Smooth muscle cell (in vitro differentiated cells): ENCODE data around the gene ISG20. TPM values are rescaled to one million over a fixed set of nuclear protein-coding genes. Genes with fewer than 3 reads are reported as not detected.

ENCODE experiments used
- DNase-seq: peaks from one replicate; lab custom pipeline; 2025; ENCODE audit not compliant: unreplicated experiment; lab: John Stamatoyannopoulos, UW
- H2AFZ ChIP-seq: fragments of 200-600 bp; sonication (generic); 2 replicates; pipeline ENCODE4 v1.6.0; 2016; ENCODE audit warnings: antibody characterized with exemption, low read depth, mild to moderate bottlenecking
- H3F3A ChIP-seq: fragments of 200-600 bp; sonication (generic); 2 replicates; pipeline ENCODE4 v1.6.0; 2017; ENCODE audit warnings: antibody characterized with exemption, low read depth
- H3K27ac ChIP-seq: fragments of 200-600 bp; sonication (generic); 2 replicates; pipeline ENCODE4 v1.5.1; 2016; ENCODE audit warnings: low read depth, mild to moderate bottlenecking
- H3K27me3 ChIP-seq: fragments of 200-600 bp; sonication (generic); 2 replicates; pipeline ENCODE4 v1.6.1; 2016; ENCODE audit warnings: low read depth, mild to moderate bottlenecking
- H3K36me3 ChIP-seq: fragments of 200-600 bp; sonication (generic); 2 replicates; pipeline ENCODE4 v1.5.1; 2016; ENCODE audit warnings: low read depth
- H3K4me1 ChIP-seq: fragments of 200-600 bp; sonication (generic); 2 replicates; pipeline ENCODE4 v1.5.1; 2016; ENCODE audit warnings: low read depth
- H3K4me2 ChIP-seq: fragments of 200-600 bp; sonication (generic); 2 replicates; pipeline ENCODE4 v1.6.0; 2016; ENCODE audit warnings: mild to moderate bottlenecking
- H3K4me3 ChIP-seq: fragments of 200-600 bp; sonication (generic); 2 replicates; pipeline ENCODE4 v1.5.1; 2016; ENCODE audit warnings: mild to moderate bottlenecking
- H3K79me2 ChIP-seq: fragments of 200-600 bp; sonication (generic); 2 replicates; pipeline ENCODE4 v1.6.0; 2016; ENCODE audit warnings: low read depth, mild to moderate bottlenecking
- H3K9ac ChIP-seq: fragments of 200-600 bp; sonication (generic); 2 replicates; pipeline ENCODE4 v1.6.0; 2016; ENCODE audit warnings: low read depth
- H3K9me3 ChIP-seq: fragments of 200-600 bp; sonication (generic); replicated peaks from 2 replicates; pipeline ENCODE4 v1.5.1; 2016; ENCODE audit warnings: low read depth
- H4K20me1 ChIP-seq: fragments of 200-600 bp; sonication (generic); 2 replicates; pipeline ENCODE4 v1.6.0; 2016; ENCODE audit warnings: low read depth
- WGBS: methylation state at CpG from one replicate; pipeline ENCODE4 v1.1.7; 2016; ENCODE audit warnings: low lambda C conversion rate; 5-methylcytosine and 5-hydroxymethylcytosine counted together
- polyA plus RNA-seq: library from polyadenylated mRNA; unstranded; fragments of >200 nt; fragmentation: Nextera tagmentation; extraction: Ambion mirVana; gene quantifications from 2 replicates; pipeline ENCODE4 v1.2.1, GENCODE V29; 2016
- total RNA-seq: library from RNA; depleted of rRNA; stranded (reverse); fragments of >200 nt; gene quantifications from 2 replicates; pipeline ENCODE4 v1.2.3, GENCODE V29; 2014
- TF ChIP-seq, protein P1 (sequence below): fragments of 200-600 bp; sonication (generic); IDR thresholded peaks from 2 replicates; pipeline ENCODE4 v1.5.1; 2017; ENCODE audit warnings: borderline replicate concordance, mild to moderate bottlenecking, antibody characterized with exemption; ENCODE audit not compliant: insufficient read depth, poor library complexity, severe bottlenecking

The ISG20 gene
- 0.81 and 1.2 TPM in 2 replicates for total RNA-seq
- polyA plus RNA-seq: 1.1 and 2.6 TPM in 2 replicates

DNA sequence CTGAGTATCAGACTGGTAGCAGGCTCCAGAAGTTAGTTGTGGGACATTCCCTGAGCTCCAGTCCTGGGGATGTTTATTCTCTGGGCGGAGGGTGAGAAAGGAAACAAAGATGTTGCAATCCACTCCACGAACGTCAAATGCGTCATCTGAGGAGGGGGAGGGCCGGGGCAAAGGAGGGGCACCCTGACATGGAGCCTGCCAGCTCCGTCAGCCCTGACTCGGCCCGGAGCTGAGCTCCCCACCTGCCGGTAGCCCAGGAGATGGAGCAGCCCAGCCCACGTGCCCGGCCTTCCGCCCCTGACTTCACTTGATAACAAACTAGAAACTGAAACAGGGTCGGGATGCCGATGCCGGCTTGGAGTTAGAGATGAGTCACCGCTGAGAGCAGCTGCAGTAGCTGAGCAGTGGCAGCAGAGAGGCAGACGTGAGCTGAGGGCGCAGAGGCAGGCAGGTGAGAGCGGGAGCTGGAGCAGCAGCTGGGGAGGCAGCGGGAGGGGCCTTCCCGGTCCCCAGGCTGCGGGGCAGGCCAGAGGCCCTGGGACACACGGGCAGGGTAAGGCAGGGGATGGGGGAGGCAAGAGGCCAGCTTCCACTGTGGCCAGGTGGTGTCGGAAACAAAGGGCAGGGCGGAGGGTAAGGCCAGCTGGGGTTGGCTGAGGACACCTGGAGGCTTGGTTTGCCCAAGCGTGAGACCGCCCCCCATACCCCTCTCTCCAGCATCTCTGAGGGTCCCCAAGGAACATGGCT, at the start of gene ISG20:
Gene ISG20, plus strand, starts transcription at position 391 of the 747 bp plus-strand sequence. Its CDS starts 351 bp downstream, at position 742.
- H3K36me3 ChIP-seq: no peaks in the 10 kb centered on the region
- peaks cover 9% of the 10 kb centered on the region for H3K4me1 ChIP-seq
- peak within 1 kb of the TSS; percentile 95 for H3K27ac ChIP-seq
- TF ChIP-seq, protein P1, sequence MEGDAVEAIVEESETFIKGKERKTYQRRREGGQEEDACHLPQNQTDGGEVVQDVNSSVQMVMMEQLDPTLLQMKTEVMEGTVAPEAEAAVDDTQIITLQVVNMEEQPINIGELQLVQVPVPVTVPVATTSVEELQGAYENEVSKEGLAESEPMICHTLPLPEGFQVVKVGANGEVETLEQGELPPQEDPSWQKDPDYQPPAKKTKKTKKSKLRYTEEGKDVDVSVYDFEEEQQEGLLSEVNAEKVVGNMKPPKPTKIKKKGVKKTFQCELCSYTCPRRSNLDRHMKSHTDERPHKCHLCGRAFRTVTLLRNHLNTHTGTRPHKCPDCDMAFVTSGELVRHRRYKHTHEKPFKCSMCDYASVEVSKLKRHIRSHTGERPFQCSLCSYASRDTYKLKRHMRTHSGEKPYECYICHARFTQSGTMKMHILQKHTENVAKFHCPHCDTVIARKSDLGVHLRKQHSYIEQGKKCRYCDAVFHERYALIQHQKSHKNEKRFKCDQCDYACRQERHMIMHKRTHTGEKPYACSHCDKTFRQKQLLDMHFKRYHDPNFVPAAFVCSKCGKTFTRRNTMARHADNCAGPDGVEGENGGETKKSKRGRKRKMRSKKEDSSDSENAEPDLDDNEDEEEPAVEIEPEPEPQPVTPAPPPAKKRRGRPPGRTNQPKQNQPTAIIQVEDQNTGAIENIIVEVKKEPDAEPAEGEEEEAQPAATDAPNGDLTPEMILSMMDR: peak; percentile 25
- WGBS: 11% methylated on average over 23 of the region's 27 CpGs
- H3F3A ChIP-seq: peaks cover 17% of the 10 kb centered on the region
- DNase-seq: peak; percentile 68
- H3K79me2 ChIP-seq: no peaks in the 10 kb centered on the region
- no peaks in the 10 kb centered on the region for H3K9me3 ChIP-seq
- H3K4me3 ChIP-seq: peak within 1 kb of the TSS; percentile 49
- peak within 1 kb of the TSS; percentile 81 for H3K4me2 ChIP-seq
- H4K20me1 ChIP-seq: peaks cover 12% of the 10 kb centered on the region
- H2AFZ ChIP-seq: no peak within 1 kb of the TSS
- H3K27me3 ChIP-seq: no peaks in the 10 kb centered on the region
- peak within 1 kb of the TSS; percentile 83 for H3K9ac ChIP-seq

DNA sequence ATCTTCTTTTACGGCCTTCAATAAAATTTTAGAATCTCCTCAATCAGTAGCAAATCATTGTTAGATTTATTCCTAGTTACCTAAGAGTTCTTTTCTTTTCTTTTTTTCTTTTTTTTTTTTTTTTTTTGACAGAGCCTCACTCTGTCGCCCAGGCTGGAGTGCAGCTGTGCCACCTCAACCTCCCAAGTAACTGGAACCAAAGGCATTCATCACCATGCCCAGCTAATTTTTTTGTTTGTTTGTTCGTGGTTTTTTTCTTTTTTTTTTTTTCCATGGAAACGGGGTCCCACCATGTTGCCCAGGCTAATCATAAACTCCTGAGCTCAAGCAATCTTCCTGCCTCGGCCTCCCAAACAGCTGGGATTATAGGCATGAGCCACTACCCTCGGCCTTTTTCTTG, 48.1 kb upstream of the ISG20 start:
- no peaks in the 10 kb centered on the region for H3K79me2 ChIP-seq
- WGBS: 94% methylated on average over 6 of the region's 6 CpGs
- no peaks in the 10 kb centered on the region for H3K9me3 ChIP-seq
- H3F3A ChIP-seq: no peaks in the 10 kb centered on the region
- no peak overlapping the region for H2AFZ ChIP-seq
- H3K9ac ChIP-seq: no peak overlapping the region
- H3K27me3 ChIP-seq: no peaks in the 10 kb centered on the region
- H3K4me3 ChIP-seq: no peak overlapping the region
- no peaks in the 10 kb centered on the region for H4K20me1 ChIP-seq
- no peak for DNase-seq
- H3K4me1 ChIP-seq: no peaks in the 10 kb centered on the region
- TF ChIP-seq, protein P1: no peak
- H3K27ac ChIP-seq: no peak overlapping the region
- H3K4me2 ChIP-seq: no peak overlapping the region
- H3K36me3 ChIP-seq: no peaks in the 10 kb centered on the region

DNA sequence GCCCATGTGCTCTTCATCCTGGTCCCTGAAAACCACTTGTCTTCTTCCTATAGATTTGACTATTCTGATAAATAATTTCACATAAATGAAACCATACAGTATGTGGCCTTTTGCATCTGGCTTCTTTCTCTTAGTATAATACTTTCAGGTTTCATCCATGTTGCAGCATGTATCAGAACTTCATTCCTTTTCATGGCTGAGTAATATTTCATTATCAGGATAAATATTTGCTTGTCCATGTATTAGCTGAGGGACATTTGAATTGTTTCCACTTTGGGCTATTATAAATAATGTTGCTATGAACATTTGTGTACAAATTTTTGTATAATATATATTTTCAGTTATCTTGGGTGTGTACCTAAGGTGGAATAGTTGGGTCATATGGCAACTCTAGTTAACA, 47.4 kb upstream of the ISG20 start:
- no peak for DNase-seq
- H2AFZ ChIP-seq: no peak overlapping the region
- no peak overlapping the region for H3K27ac ChIP-seq
- H4K20me1 ChIP-seq: no peaks in the 10 kb centered on the region
- H3K27me3 ChIP-seq: no peaks in the 10 kb centered on the region
- no peaks in the 10 kb centered on the region for H3F3A ChIP-seq
- no peaks in the 10 kb centered on the region for H3K9me3 ChIP-seq
- no peaks in the 10 kb centered on the region for H3K36me3 ChIP-seq
- H3K4me2 ChIP-seq: no peak overlapping the region
- no peaks in the 10 kb centered on the region for H3K79me2 ChIP-seq
- TF ChIP-seq, protein P1: no peak
- no peak overlapping the region for H3K4me3 ChIP-seq
- H3K4me1 ChIP-seq: no peaks in the 10 kb centered on the region
- no peak overlapping the region for H3K9ac ChIP-seq

DNA sequence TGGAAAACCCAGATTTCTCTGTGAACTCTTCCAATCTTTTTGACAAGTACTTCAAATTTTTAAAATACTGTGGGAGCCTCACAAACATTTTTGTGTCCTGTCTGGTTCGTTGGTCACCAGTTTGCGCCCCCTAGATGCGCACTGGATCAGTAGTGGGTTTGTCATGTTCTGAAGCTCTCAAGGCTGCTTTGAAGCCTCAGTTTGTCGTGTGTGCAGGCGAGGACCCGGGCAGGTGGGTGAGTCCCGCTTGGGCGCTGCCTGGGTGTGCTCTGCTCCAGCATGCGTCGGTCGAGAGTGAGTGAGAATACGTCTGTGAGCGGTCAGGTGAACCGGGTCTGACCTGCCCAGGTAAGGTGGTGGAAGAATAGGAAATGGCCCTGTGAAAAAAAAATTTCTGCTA, 34.9 kb upstream of the ISG20 start:
- WGBS: 9% methylated on average over 14 of the region's 14 CpGs
- Histone ChIP-seq H4K20me1 (no peaks in the 10 kb centered on the region), H3K79me2 (no peaks in the 10 kb centered on the region), H2AFZ (no peak overlapping the region), H3K9ac (no peak overlapping the region), H3K27me3 (peaks cover 78% of the 10 kb centered on the region), H3K9me3 (no peaks in the 10 kb centered on the region), H3K36me3 (no peaks in the 10 kb centered on the region), H3K27ac (no peak overlapping the region), H3K4me2 (no peak overlapping the region), H3F3A (no peaks in the 10 kb centered on the region), H3K4me1 (peaks cover 20% of the 10 kb centered on the region), H3K4me3 (no peak overlapping the region)
- DNase-seq: no peak
- TF ChIP-seq, protein P1: no peak
